H9 (cell line): Measurements from ENCODE around the gene FYCO1. TPM values are rescaled to one million over a fixed set of nuclear protein-coding genes. Genes with fewer than 3 reads are reported as not detected.

ENCODE experiments used
- DNase-seq: peaks from one replicate; pipeline ENCODE4 v3.0.0-alpha.2; 2017
- H2AFZ ChIP-seq: one replicate; pipeline ENCODE4 v1.6.1; 2013; ENCODE audit warnings: mild to moderate bottlenecking, low read length, control low read depth, moderate library complexity
- H2AK5ac ChIP-seq: 2 replicates; pipeline ENCODE4 v1.6.1; 2013; ENCODE audit warnings: low read length, control low read depth, mixed read lengths; ENCODE audit not compliant: insufficient read length
- H2BK120ac ChIP-seq: one replicate; pipeline ENCODE4 v1.6.1; 2013; ENCODE audit warnings: low read depth, mild to moderate bottlenecking, low read length, control low read depth, inconsistent platforms; ENCODE audit not compliant: poor library complexity, severe bottlenecking
- H2BK12ac ChIP-seq: 2 replicates; pipeline ENCODE4 v1.6.1; 2013; ENCODE audit warnings: low read length, control low read depth, mixed read lengths, low read depth; ENCODE audit not compliant: insufficient read length
- H2BK15ac ChIP-seq: 2 replicates; pipeline ENCODE4 v1.6.1; 2013; ENCODE audit warnings: low read depth, low read length, control low read depth
- H2BK20ac ChIP-seq: one replicate; pipeline ENCODE4 v1.6.1; 2013; ENCODE audit warnings: low read depth, mild to moderate bottlenecking, low read length, control low read depth, inconsistent platforms; ENCODE audit not compliant: poor library complexity, severe bottlenecking
- H2BK5ac ChIP-seq: 2 replicates; pipeline ENCODE4 v1.6.1; 2013; ENCODE audit warnings: low read length, control low read depth, mixed read lengths; ENCODE audit not compliant: insufficient read length
- H3K14ac ChIP-seq: 2 replicates; pipeline ENCODE4 v1.6.1; 2013; ENCODE audit warnings: low read length, control low read depth; ENCODE audit not compliant: insufficient read depth
- H3K18ac ChIP-seq: 2 replicates; pipeline ENCODE4 v1.6.1; 2013; ENCODE audit warnings: low read depth, mild to moderate bottlenecking, mixed read lengths, low read length, control low read depth; ENCODE audit not compliant: insufficient read length
- H3K23ac ChIP-seq: 2 replicates; pipeline ENCODE4 v1.6.1; 2013; ENCODE audit warnings: low read length, control low read depth, mixed read lengths, low read depth; ENCODE audit not compliant: insufficient read length
- H3K23me2 ChIP-seq: 2 replicates; pipeline ENCODE4 v1.6.1; 2013; ENCODE audit warnings: low read depth, mild to moderate bottlenecking, mixed read lengths, low read length, control low read depth; ENCODE audit not compliant: insufficient read length, poor library complexity, severe bottlenecking
- H3K27ac ChIP-seq: 2 replicates; pipeline ENCODE4 v1.5.1; 2013; ENCODE audit warnings: low read length, control low read depth, mixed read lengths, low read depth; ENCODE audit not compliant: insufficient read length
- H3K27me3 ChIP-seq: 2 replicates; pipeline ENCODE4 v1.6.1; 2013; ENCODE audit warnings: low read length, control low read depth, inconsistent platforms; ENCODE audit not compliant: insufficient read depth
- H3K4ac ChIP-seq: 2 replicates; pipeline ENCODE4 v1.6.1; 2013; ENCODE audit warnings: low read depth, mild to moderate bottlenecking, control low read depth, inconsistent platforms, low read length, moderate library complexity
- H3K4me1 ChIP-seq: 2 replicates; pipeline ENCODE4 v1.6.1; 2013; ENCODE audit warnings: low read length, control low read depth, inconsistent platforms; ENCODE audit not compliant: insufficient read depth
- H3K4me2 ChIP-seq: 2 replicates; pipeline ENCODE4 v1.6.1; 2013; ENCODE audit warnings: low read length, control low read depth, mixed read lengths; ENCODE audit not compliant: insufficient read length, insufficient read depth
- H3K56ac ChIP-seq: 2 replicates; pipeline ENCODE4 v1.6.1; 2013; ENCODE audit warnings: low read depth, mild to moderate bottlenecking, mixed read lengths, low read length, control low read depth; ENCODE audit not compliant: insufficient read length
- H3K79me1 ChIP-seq: 2 replicates; pipeline ENCODE4 v1.6.1; 2013; ENCODE audit warnings: low read depth, mild to moderate bottlenecking, moderate library complexity, low read length, control low read depth, inconsistent platforms; ENCODE audit not compliant: insufficient read depth, poor library complexity, severe bottlenecking
- H3K79me2 ChIP-seq: 2 replicates; pipeline ENCODE4 v1.6.1; 2013; ENCODE audit warnings: low read length, control low read depth, inconsistent platforms; ENCODE audit not compliant: insufficient read depth
- H3K9ac ChIP-seq: 2 replicates; pipeline ENCODE4 v1.6.1; 2013; ENCODE audit warnings: low read length, control low read depth, mixed read lengths; ENCODE audit not compliant: insufficient read length; ENCODE audit errors: extremely low read depth
- H3K9me3 ChIP-seq: one replicate; pipeline ENCODE4 v1.6.1; 2013; ENCODE audit warnings: low read depth, low read length, inconsistent platforms; ENCODE audit not compliant: control insufficient read depth
- H3T11ph ChIP-seq: one replicate; pipeline ENCODE4 v1.6.1; 2013; ENCODE audit warnings: mild to moderate bottlenecking, low read length, control low read depth, inconsistent platforms
- H4K20me1 ChIP-seq: one replicate; pipeline ENCODE4 v1.6.1; 2013; ENCODE audit not compliant: control insufficient read depth, insufficient read length, insufficient read depth
- H4K5ac ChIP-seq: 2 replicates; pipeline ENCODE4 v1.6.1; 2013; ENCODE audit warnings: low read depth, mild to moderate bottlenecking, mixed read lengths, low read length, control low read depth; ENCODE audit not compliant: insufficient read length
- H4K8ac ChIP-seq: replicated peaks from 2 replicates; pipeline ENCODE4 v1.6.1; 2013; ENCODE audit warnings: low read length, control low read depth, mixed read lengths, low read depth; ENCODE audit not compliant: insufficient read length
- H4K91ac ChIP-seq: 2 replicates; pipeline ENCODE4 v1.6.1; 2013; ENCODE audit warnings: low read depth, mild to moderate bottlenecking, moderate library complexity, mixed read lengths, low read length, control low read depth; ENCODE audit not compliant: insufficient read length
- H3K27ac Mint-ChIP-seq, 3 experiments: 2 replicates in 2 of 3; 3 replicates in 1 of 3; pipeline ENCODE4 v1.8.0; 2020 to 2021; ENCODE audit warnings: mixed read lengths in 3 of 3, mild to moderate bottlenecking in 1 of 3, moderate library complexity in 1 of 3
- H3K27me3 Mint-ChIP-seq: 2 replicates; pipeline ENCODE4 v1.8.0; 2021; ENCODE audit warnings: low read depth, mild to moderate bottlenecking, moderate library complexity, mixed read lengths
- H3K36me3 Mint-ChIP-seq, 3 experiments: 2 replicates in 2 of 3; 3 replicates in 1 of 3; pipeline ENCODE4 v1.8.0; 2020 to 2021; ENCODE audit warnings: low read depth in 3 of 3, mixed read lengths in 3 of 3; ENCODE audit not compliant: insufficient read depth in 1 of 3
- H3K4me1 Mint-ChIP-seq, 2 experiments: 2 replicates each; pipeline ENCODE4 v1.8.0; 2020; ENCODE audit warnings: mixed read lengths in 2 of 2
- H3K4me3 Mint-ChIP-seq, 2 experiments: 2 replicates in 1 of 2; 3 replicates in 1 of 2; pipeline ENCODE4 v1.8.0; 2020 to 2021; ENCODE audit warnings: mild to moderate bottlenecking in 2 of 2, mixed read lengths in 2 of 2, moderate library complexity in 1 of 2
- H3K9me3 Mint-ChIP-seq, 2 experiments: 2 replicates in 1 of 2; 3 replicates in 1 of 2; pipeline ENCODE4 v1.8.0; 2020; ENCODE audit warnings: mild to moderate bottlenecking in 2 of 2, mixed read lengths in 2 of 2, moderate library complexity in 1 of 2
- WGBS: extraction: QIAGEN DNeasy Blood & Tissue Kit; methylation state at CpG from one replicate; pipeline ENCODE4 v1.1.7; 2013; ENCODE audit warnings: missing lambda C conversion rate, low lambda C conversion rate, mixed read lengths; ENCODE audit not compliant: insufficient read length; ENCODE audit errors: extremely low coverage; 5-methylcytosine and 5-hydroxymethylcytosine counted together
- total RNA-seq: library from RNA; stranded (reverse); gene quantifications from 2 replicates; pipeline ENCODE4 v1.2.1, GENCODE V29; 2021
- TF ChIP-seq, protein P1 (sequence below): fragments of 200-600 bp; sonication (generic); conservative IDR thresholded peaks from 3 replicates; pipeline ENCODE4 v1.8.0; 2021; ENCODE audit warnings: antibody characterized with exemption, mild to moderate bottlenecking

Gene FYCO1
- total RNA-seq, 1 experiment from 2014 or later = 10.4 TPM

GRCh38 chr3:45965653-45966052 is 30.0 kb downstream of the FYCO1 start:
- H3K27me3 Mint-ChIP-seq = peaks cover 1% of the 10 kb centered on the region; the same call in 1 of the 2 replicates
- H4K8ac ChIP-seq = no peak overlapping the region
- WGBS = no CpG with 5 or more reads among the region's 4 CpGs
- H3K27me3 ChIP-seq = no peaks in the 10 kb centered on the region
- no peak overlapping the region for H3K9ac ChIP-seq
- H3K79me1 ChIP-seq = no peaks in the 10 kb centered on the region
- no peak overlapping the region for H3K18ac ChIP-seq
- H3K9me3 Mint-ChIP-seq = no peaks in the 10 kb centered on the region
- H2BK15ac ChIP-seq = no peak overlapping the region
- no peak overlapping the region for H3T11ph ChIP-seq
- no peak for DNase-seq
- H3K79me2 ChIP-seq = no peaks in the 10 kb centered on the region
- H2AFZ ChIP-seq = no peak overlapping the region
- no peak overlapping the region for H3K56ac ChIP-seq
- H3K27ac Mint-ChIP-seq = no peak overlapping the region
- no peaks in the 10 kb centered on the region for H3K4me1 Mint-ChIP-seq
- peaks cover 28 to 88% (median 81%) of the 10 kb centered on the region in 3 experiments; a peak in 6 of 7 replicates for H3K36me3 Mint-ChIP-seq
- no peaks in the 10 kb centered on the region for H3K23me2 ChIP-seq
- H2AK5ac ChIP-seq = no peak overlapping the region
- no peak overlapping the region for H2BK12ac ChIP-seq
- no peak overlapping the region for H3K23ac ChIP-seq
- no peak overlapping the region for H3K4ac ChIP-seq
- no peak overlapping the region for H3K27ac ChIP-seq
- no peaks in the 10 kb centered on the region for H4K20me1 ChIP-seq
- H2BK5ac ChIP-seq = no peak overlapping the region
- no peak overlapping the region for H2BK120ac ChIP-seq
- no peak overlapping the region for H3K4me3 Mint-ChIP-seq
- no peak overlapping the region for H4K5ac ChIP-seq
- H2BK20ac ChIP-seq = no peak overlapping the region
- no peak overlapping the region for H3K4me2 ChIP-seq
- no peaks in the 10 kb centered on the region for H3K4me1 ChIP-seq
- TF ChIP-seq, protein P1, sequence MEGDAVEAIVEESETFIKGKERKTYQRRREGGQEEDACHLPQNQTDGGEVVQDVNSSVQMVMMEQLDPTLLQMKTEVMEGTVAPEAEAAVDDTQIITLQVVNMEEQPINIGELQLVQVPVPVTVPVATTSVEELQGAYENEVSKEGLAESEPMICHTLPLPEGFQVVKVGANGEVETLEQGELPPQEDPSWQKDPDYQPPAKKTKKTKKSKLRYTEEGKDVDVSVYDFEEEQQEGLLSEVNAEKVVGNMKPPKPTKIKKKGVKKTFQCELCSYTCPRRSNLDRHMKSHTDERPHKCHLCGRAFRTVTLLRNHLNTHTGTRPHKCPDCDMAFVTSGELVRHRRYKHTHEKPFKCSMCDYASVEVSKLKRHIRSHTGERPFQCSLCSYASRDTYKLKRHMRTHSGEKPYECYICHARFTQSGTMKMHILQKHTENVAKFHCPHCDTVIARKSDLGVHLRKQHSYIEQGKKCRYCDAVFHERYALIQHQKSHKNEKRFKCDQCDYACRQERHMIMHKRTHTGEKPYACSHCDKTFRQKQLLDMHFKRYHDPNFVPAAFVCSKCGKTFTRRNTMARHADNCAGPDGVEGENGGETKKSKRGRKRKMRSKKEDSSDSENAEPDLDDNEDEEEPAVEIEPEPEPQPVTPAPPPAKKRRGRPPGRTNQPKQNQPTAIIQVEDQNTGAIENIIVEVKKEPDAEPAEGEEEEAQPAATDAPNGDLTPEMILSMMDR = no peak
- no peak overlapping the region for H4K91ac ChIP-seq
- H3K14ac ChIP-seq = no peak overlapping the region
- no peaks in the 10 kb centered on the region for H3K9me3 ChIP-seq
